GM18505 (cell line): ENCODE measurements around the gene GAS2L1.
A peak's percentile ranks its signal among the peaks of the same experiment; 100 is the strongest.

Experiments used
- ATAC-seq: cut with Tn5 transposase; IDR thresholded peaks from one replicate; pipeline ENCODE4 v1.9.1; 2021; ENCODE audit not compliant: unreplicated experiment
- POLR2A ChIP-seq: IDR thresholded peaks from 4 replicates; pipeline ENCODE4 v1.6.1; 2011; ENCODE audit warnings: borderline replicate concordance; ENCODE audit not compliant: insufficient read depth, insufficient read length; ENCODE audit errors: extremely low read depth

Gene GAS2L1

DNA sequence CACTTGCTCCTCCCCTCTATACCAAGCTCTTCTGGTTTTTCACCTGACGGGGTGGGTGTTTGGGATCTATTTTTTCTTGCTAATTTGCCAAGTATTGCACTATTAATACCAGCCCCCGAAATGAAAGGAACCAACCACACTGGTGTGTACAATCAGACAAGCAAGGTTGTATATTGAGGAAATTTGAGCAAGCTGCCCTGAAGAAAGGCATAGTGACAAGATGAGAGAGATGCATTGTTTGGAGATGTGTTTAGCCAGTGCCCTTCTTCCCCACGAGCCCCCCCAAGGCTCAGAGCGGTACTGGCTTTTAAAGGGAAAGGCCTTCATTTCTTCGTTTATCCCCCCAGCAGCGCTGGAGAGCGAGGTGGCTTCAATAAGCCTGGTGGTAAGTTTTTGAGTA, 15.2 kb upstream of the GAS2L1 start:
- no peak for ATAC-seq
- TF ChIP-seq POLR2A = no peak

DNA sequence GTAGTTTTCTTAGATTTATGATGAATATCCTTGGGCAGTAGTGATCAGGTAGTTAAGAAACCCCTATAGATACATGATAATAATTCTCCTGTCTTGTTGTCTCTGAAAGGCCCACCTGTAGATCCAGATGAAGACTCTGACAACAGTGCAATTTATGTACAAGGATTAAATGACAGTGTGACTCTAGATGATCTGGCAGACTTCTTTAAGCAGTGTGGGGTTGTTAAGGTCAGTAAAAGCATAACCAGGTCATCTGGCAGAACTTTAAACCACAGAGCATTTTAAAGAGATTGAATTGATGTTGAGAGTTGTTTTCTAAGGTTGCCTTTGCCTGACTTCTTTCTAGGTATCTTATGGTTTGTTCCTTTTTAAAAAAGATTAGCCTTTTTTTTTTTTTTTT, 14.1 kb upstream of the GAS2L1 start:
- no peak for TF ChIP-seq POLR2A
- no peak for ATAC-seq

DNA sequence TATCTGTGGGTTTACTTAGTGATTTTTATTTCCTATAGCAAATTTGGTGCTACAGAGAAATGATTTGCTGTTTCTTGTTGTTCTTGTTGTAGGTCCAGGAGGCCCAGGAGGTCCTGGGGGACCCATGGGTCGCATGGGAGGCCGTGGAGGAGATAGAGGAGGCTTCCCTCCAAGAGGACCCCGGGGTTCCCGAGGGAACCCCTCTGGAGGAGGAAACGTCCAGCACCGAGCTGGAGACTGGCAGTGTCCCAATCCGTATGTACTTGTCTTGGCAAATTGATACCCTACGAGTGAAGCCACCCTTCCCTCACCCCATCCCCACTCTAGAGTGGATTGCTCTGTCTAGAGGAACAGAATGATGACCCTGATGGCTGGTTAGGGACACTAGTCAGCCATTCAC, 7.8 kb upstream of the GAS2L1 start:
- no peak for ATAC-seq
- TF ChIP-seq POLR2A = peak; percentile 13

DNA sequence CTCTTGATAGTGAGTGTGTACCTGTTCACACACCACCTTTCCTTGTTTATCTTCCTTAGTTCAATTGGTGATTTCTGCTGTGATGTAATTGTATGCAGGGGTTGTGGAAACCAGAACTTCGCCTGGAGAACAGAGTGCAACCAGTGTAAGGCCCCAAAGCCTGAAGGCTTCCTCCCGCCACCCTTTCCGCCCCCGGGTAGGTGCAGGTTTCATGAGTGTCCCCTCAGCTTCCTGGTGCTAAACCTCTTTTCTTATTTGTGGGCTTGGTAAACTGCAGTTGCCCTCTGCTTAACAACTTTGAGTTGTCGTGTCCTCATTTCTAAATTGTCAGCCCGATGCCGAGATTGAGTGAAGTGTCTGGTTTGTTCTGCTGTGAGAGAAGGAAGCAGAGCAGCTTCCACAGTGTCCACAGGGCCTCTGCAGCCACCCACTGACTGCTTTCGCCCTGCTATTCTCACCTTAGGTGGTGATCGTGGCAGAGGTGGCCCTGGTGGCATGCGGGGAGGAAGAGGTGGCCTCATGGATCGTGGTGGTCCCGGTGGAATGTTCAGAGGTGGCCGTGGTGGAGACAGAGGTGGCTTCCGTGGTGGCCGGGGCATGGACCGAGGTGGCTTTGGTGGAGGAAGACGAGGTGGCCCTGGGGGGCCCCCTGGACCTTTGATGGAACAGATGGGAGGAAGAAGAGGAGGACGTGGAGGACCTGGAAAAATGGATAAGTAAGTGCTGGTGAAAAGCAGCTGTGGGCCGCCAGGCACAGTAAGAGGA, 7.1 kb upstream of the GAS2L1 start:
- ATAC-seq = no peak
- no peak for TF ChIP-seq POLR2A

- no peak for TF ChIP-seq POLR2A
- ATAC-seq = no peak
These were observed 6.0 kb upstream of the GAS2L1 start for GRCh38 chr22:29300467-29300806.

DNA sequence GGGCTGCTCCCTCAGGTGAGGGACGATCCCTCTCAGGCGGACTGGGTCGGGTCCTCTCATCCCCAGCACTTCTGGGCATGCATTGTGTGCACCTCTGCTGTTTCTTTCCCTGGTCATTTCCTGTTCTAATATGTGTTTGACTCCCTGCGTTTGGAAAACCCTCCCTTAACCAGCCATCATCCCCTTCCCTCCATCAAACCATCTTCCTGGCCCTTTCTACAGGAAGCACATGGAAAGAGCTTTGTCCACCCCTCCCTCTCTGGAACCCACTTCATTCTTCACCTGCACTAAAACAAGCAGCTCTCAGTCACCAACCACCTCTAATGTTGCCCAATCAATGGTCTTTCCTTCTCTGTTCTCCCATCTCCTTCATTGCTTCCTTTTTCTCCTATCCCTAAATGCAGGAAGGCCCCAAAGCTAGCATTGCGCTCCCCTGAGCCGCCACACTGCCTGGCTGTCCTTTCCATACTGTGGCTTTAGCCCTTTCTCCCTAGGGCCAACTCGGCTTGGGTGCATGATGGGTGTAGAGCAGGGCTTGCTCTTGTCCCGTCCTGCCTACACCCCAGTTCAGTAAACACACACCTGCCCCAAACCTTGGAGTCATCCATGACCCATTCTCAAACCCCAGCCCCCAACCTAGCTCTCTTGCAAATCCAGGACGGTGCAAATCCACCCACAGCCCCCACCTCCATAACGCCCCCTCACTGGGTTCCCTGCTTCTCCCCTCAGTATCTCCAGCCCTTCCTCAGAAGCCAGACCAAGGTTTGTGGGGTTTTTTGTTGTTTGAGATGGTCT, 5.4 kb upstream of the GAS2L1 start:
- no peak for ATAC-seq
- TF ChIP-seq POLR2A = no peak

- TF ChIP-seq POLR2A = no peak
- no peak for ATAC-seq
These were observed 4.6 kb upstream of the GAS2L1 start for GRCh38 chr22:29301716-29302401.

- no peak for TF ChIP-seq POLR2A
These were observed 4.1 kb upstream of the GAS2L1 start for GRCh38 chr22:29302402-29302680.

GRCh38 chr22:29302681-29303465, 3.6 kb upstream of the GAS2L1 start:
- TF ChIP-seq POLR2A = no peak
- no peak for ATAC-seq

More at GRCh38 chr22:29302402-29302680, 4.1 kb upstream of the GAS2L1 start:
- ATAC-seq = no peak

- no peak for ATAC-seq
- TF ChIP-seq POLR2A = no peak
These were observed 645 bp upstream of the GAS2L1 start for GRCh38 chr22:29305836-29306174.

DNA sequence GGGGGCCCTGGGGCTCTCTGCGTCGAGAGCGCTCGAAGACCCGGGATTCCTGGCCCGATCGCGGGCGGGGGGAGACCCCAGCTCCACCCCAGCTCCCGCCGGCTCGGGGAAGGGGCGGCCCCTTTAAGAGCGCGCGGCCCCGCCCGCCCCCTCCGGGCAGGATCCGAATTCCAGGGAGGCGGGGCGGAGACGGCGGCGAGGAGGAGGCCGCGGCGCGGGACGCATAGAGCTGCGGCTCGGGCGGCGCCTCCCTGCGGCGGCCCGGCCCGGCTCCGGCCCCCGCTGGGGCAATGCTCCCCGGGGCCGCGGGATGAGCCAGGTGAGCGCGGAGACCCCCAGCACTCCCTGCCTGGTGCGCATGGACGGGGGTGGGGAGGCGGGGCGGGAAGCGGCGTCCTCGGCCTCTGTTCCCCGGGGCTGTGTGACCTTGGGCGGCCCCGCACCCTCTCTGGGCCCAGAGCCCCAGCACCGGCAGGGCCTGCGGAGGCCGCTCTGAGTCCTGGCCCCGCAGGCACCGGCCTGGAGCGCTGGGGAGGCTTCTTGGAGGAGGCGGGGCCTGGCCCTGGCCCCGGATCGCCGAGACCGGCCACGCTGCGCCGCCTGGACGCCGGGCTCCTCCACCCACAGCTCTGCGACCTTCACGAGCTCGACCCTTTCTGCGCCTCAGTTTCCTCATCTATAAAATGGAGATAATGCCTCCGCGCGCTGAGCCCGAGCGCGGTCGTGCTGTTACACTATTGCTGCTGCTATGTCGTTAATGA, 565 bp downstream of the GAS2L1 start:
- no peak for TF ChIP-seq POLR2A
- no peak for ATAC-seq

GRCh38 chr22:29307596-29308147, 1.2 kb downstream of the GAS2L1 start:
- no peak for ATAC-seq
- TF ChIP-seq POLR2A = no peak

DNA sequence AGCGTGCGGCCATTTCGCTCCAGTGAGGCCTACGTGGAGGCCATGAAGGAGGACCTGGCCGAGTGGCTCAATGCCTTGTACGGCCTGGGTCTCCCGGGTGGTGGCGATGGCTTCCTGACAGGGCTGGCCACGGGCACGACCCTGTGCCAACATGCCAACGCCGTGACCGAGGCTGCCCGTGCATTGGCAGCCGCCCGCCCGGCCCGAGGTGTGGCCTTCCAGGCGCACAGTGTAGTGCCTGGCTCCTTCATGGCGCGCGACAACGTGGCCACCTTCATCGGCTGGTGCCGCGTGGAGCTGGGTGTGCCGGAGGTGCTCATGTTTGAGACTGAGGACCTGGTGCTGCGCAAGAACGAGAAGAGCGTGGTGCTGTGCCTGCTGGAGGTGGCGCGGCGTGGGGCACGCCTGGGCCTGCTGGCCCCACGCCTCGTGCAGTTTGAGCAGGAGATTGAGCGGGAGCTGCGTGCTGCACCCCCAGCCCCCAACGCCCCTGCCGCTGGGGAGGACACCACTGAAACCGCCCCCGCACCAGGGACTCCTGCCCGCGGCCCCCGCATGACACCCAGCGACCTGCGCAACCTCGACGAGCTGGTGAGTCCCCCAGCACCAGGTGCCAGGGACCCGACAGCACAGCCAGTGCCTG, 1.8 kb downstream of the GAS2L1 start:
- no peak for TF ChIP-seq POLR2A
- ATAC-seq = no peak

- no peak for ATAC-seq
- TF ChIP-seq POLR2A = no peak
These were observed 2.4 kb downstream of the GAS2L1 start for GRCh38 chr22:29308791-29309262.
